ENCODE measurements around the gene CCSER2. TPM values are rescaled to one million over a fixed set of nuclear protein-coding genes. Genes with fewer than 3 reads are reported as not detected.

CCSER2 gene
- total RNA-seq, 6 experiments from 2014 or later: 18.2 to 28.8 (median 25.9) TPM

- WGBS (ENCODE audit: insufficient coverage, low coverage, low lambda C conversion rate, missing lambda C conversion rate): 82% methylated on average over 3 of the region's 3 CpGs
- Histone ChIP-seq H3K9me3 (no peaks in the 10 kb centered on the region), H3K4me3 (no peak overlapping the region), H3K36me3 (no peaks in the 10 kb centered on the region), H3K4me1 (no peaks in the 10 kb centered on the region), H3K27ac (no peak overlapping the region), H3K27me3 (no peaks in the 10 kb centered on the region)
- DNase-seq: no peak
- ATAC-seq: no peak
- no peak for TF ChIP-seq CTCF (IDR thresholded peaks at IDR 0.05)
- TF ChIP-seq POLR2A (IDR thresholded peaks at IDR 0.05): no peak
- intact Hi-C loops (cut with DNase I): no loop called here
Measured at GRCh38 chr10:84298057-84298456, 30.3 kb upstream of the CCSER2 start.

GRCh38 chr10:84302223-84302622 lies 26.2 kb upstream of the CCSER2 start:
- Histone ChIP-seq H3K4me1 (no peaks in the 10 kb centered on the region), H3K9me3 (no peaks in the 10 kb centered on the region), H3K27me3 (no peaks in the 10 kb centered on the region), H3K4me3 (no peak overlapping the region), H3K27ac (no peak overlapping the region), H3K36me3 (no peaks in the 10 kb centered on the region)
- ATAC-seq (no peak), DNase-seq (no peak)
- no peak for TF ChIP-seq CTCF (IDR thresholded peaks at IDR 0.05)
- no peak for TF ChIP-seq POLR2A (IDR thresholded peaks at IDR 0.05)
- 65% methylated on average over 2 of the region's 2 CpGs for WGBS (ENCODE audit: insufficient coverage, low coverage, low lambda C conversion rate, missing lambda C conversion rate)
- intact Hi-C loops (cut with DNase I): no loop called here

GRCh38 chr10:84306751-84307384 lies 21.5 kb upstream of the CCSER2 start:
- Histone ChIP-seq H3K9me3 (no peaks in the 10 kb centered on the region), H3K4me3 (no peak overlapping the region), H3K27ac (no peak overlapping the region), H3K36me3 (no peaks in the 10 kb centered on the region), H3K27me3 (no peaks in the 10 kb centered on the region), H3K4me1 (no peaks in the 10 kb centered on the region)
- intact Hi-C loops (cut with DNase I): no loop called here
- no peak for DNase-seq
- no peak for ATAC-seq
- 68% methylated on average over 4 of the region's 4 CpGs for WGBS (ENCODE audit: insufficient coverage, low coverage, low lambda C conversion rate, missing lambda C conversion rate)
- TF ChIP-seq CTCF (IDR thresholded peaks at IDR 0.05): no peak

- ATAC-seq (no peak), DNase-seq (no peak)
- 29% methylated on average over 1 of the region's 1 CpG for WGBS (ENCODE audit: insufficient coverage, low coverage, low lambda C conversion rate, missing lambda C conversion rate)
- Histone ChIP-seq H3K36me3 (no peaks in the 10 kb centered on the region), H3K4me1 (no peaks in the 10 kb centered on the region), H3K27me3 (no peaks in the 10 kb centered on the region), H3K9me3 (no peaks in the 10 kb centered on the region), H3K4me3 (no peak overlapping the region), H3K27ac (no peak overlapping the region)
- TF ChIP-seq CTCF (IDR thresholded peaks at IDR 0.05) (no peak), POLR2A (IDR thresholded peaks at IDR 0.05) (no peak)
- intact Hi-C loops (cut with DNase I): no loop called here
Measured at GRCh38 chr10:84308021-84308420, 20.4 kb upstream of the CCSER2 start.

Measured in right lobe of liver (tissue), 6 donors.